Endometrium (tissue), 2 donors: ENCODE measurements around the gene CSF2.
"Not testable (repeated sequence)": the region's sequence is repeated elsewhere in the genome, so short reads cannot be mapped to it uniquely, and the experiment has no call there.

Experiments used
- FAIRE-seq: peaks from 2 replicates; lab custom pipeline; 2012; peaks lifted over from hg19 to GRCh38; lab: Jason Lieb, UNC
- donor health status: control.
- donor health status: control.

CSF2 gene

GRCh38 chr5:132087176-132087575, 13.6 kb downstream of the CSF2 start:
- no peak for FAIRE-seq

DNA sequence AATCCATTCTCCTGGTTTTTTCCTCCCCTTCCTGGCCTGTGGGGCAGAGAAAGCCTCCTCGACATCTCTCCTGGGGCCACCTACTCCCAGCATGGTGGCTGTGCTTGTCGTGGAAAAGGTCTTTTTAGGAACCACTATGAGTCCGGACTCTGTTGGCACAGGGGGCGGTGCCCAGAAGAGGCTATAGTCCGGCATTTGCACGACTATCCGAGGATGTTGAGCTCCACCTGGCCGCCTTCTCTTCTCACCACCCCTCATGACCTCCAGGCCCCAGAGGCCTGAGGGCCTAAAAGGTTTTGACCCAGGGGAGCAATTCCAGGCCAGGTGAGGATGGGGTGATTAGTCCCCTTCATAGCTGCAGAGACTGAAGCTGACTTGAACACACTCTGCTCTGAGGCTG, 14.1 kb downstream of the CSF2 start:
- FAIRE-seq: no peak

DNA sequence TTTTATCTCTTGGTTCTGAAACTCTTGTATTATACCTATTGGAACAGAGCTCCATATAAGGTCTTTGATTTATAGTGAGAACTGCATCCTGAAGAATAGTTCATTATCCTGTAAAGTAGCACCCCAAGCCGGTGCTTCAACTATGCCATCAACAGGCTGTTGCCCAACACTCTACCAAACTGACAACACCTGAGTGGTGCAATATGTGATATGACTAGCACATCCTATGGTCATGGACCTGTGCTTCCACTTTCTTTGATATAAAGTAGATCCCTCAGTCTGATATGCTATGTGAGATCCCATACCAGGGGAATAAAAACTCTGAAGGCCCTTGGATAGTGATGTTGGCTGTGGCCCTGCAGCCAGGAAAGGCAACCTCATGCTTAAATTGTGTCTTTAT, 15.8 kb downstream of the CSF2 start:
- FAIRE-seq: no peak

GRCh38 chr5:132090107-132090506, 16.5 kb downstream of the CSF2 start:
- no peak for FAIRE-seq

- no peak for FAIRE-seq
These were observed 19.7 kb downstream of the CSF2 start for GRCh38 chr5:132093271-132093670.

- no peak for FAIRE-seq
These were observed 20.9 kb downstream of the CSF2 start for GRCh38 chr5:132094393-132095076.

- no peak for FAIRE-seq
These were observed 21.5 kb downstream of the CSF2 start for GRCh38 chr5:132095077-132095410.

GRCh38 chr5:132095424-132095972, 21.9 kb downstream of the CSF2 start:
- FAIRE-seq: no peak

DNA sequence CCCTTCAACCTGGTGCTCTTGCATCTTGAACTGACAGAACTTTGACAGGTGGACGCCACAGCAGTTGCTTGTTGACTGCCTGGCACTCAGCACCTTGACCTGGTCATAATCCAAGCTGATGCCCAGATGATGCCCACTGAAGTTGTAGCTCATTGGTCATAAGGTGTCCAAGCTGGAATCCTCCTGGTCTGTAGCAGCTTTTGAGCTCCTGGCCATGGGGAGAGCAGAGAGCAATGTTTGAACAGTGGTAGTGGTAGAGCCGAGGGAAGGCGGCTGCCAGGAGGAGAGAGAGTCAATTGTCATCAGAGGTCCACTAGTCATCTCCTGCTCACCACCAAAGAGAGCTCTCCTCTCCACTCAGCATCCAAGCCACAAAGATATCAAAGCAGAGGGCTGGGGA, 23.3 kb downstream of the CSF2 start:
- FAIRE-seq: no peak

DNA sequence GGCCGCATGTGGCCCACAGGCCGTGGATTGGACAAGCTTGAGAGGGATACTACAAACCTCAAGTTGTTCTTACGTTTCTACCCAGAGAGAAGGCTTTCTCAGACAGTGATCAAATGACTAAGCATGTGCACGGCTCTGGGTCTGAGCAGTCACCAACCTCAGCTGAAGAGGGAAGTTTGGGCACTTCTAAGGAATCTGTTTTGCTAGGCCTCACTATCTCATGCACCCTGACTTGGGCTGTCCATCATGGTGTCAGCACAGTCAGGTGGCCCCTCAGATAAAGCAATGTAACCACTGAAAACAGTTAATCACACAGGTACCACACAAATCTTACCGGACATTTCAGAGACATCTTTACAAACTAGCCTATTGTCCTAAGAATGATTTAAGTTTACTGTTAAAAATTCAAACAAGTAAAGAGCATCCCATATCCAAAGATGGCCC, 24.6 kb downstream of the CSF2 start:
- FAIRE-seq: no peak

- no peak for FAIRE-seq
These were observed 25.0 kb downstream of the CSF2 start for GRCh38 chr5:132098621-132099020.

- FAIRE-seq: no peak
These were observed 25.6 kb downstream of the CSF2 start for GRCh38 chr5:132099076-132099748.

DNA sequence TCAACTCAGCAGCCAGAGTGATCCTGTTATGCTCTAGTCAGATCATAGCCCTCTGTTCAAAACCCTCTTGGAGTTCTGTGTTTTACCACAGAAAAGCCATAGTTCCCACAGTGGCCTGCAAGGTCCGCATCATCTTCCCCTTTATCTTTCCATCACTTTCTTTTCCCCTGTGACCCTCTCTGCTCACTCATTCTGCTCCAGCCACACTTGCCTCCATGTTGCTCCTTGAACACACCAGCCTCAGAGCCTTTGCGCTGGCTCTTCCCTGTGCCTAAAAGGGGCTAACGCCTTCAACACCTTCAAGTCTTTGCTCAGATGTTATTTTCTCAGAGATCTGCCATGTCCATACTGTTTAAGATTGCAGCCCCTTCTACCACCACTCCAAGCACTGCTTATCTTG, 26.3 kb downstream of the CSF2 start:
- no peak for FAIRE-seq

DNA sequence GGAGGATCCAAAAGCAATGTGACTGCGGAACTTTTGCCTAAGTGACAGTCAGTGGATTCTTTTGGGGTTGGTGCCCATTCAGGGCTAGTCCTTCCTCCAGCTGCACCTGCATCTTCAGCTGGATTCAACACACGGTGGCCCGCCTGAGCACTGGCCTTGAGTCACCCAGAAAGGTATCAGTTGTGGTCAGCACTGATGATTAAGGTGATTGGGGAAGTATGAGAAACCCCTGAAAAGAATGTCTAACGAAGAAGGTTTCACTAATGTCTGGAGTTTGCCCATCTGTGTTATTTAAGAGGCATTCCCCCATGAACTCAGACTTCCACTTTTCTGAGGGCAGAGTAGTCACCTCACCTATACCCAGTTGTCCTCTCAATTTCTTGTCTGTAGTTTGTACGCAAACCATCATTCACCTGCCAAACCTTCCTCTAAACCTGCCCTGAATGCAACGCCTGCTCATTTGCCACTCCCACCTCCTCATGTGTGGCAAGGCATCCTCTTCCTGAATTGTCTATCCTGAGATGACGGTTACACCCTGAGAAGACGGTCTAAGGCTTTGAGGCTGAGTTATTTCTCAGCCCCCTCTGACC, 27.2 kb downstream of the CSF2 start:
- no peak for FAIRE-seq

DNA sequence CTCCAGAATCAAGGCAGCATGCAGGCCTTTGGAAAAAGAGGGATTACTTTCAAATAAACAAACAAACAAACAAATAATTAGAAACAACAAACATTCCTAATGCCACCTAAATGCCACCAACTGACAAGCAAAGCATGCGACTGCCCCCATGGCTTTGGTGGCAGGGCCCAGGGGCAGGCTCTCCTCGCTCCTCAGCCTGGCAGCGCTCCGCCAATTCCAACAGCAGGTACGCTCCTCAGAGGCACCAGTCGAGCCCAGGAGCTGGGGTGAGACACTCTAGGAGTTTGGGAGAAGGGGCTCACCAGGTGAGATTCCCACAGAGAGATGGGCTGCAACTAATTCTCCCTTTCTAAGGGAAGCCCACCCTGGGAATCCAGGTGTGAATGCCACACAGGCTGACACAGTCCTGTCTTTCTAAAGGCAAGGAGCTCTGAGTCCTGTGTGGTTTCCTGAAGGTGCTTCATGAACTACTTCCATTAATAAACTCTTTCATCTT, 27.8 kb downstream of the CSF2 start:
- no peak for FAIRE-seq

- no peak for FAIRE-seq
These were observed 28.6 kb downstream of the CSF2 start for GRCh38 chr5:132102101-132102701.

DNA sequence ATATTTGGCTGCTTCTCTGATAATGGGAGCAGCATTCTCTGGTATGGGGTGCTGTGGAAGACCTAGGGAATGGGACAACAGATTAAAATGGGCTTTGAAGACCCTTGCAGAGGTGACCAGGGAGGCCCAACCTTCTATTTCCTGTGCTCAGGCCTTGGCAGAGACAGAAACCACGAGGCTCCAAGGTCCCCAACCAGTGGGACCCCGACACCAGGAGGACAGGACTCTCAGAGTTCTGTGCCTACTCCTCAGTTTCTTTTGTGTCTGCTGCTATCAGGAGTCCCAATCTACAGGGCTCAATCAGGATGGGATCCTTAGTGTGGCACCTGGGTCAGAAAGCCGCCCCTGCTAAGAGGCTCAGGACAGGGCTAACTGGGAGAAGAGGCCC, 29.3 kb downstream of the CSF2 start:
- FAIRE-seq: no peak

DNA sequence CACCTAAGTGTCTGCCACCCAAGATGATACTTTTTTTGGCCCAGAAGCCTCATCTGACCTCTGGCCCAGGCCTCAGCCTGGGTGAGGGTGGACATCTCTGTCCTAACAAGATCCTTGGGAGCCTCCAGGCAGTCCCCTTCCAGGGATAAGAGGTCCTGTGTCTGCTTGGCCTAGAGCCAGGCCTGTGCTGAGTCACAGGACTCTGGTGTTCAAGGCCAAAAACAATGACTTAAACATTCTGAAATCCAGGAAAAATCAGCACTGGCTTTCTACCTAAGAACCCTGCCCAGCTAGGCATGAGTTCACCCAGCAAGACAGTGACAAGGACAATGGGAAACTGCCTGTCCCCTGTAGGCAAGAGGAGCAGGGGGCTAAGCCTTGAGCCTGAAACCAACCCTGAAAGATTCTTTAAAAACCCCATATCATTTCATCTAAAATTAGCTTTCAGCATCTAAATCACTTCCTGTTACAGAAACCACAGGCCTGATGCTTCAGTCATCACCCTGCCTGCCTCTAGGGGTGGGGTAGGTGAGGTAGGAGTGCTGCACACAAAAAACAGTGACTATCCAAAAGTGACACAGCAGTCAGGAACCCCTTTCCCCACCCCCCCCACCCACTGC, 29.9 kb downstream of the CSF2 start:
- FAIRE-seq: no peak

- FAIRE-seq: no peak
These were observed 30.4 kb downstream of the CSF2 start for GRCh38 chr5:132103969-132104391.

GRCh38 chr5:132104556-132104955, 31.0 kb downstream of the CSF2 start:
- no peak for FAIRE-seq

DNA sequence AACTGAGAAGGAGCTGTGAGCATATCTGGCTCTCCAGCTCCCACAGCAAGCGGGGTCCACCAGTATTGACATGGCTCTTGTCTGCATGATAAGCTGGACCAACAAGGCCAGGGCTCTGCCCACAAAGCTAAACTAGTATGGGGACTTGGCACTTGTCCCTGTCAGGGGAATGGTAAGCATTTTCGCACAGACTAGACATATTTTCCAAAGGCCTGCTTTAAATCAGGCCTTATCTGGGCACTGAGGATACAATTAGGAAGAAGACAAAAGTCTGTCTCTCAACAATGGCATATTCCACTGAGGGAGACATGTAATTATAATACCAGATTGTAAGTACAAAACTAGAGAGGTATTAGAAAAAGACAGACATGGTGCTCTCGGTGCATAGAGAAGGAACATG, 32.1 kb downstream of the CSF2 start:
- FAIRE-seq: no peak

GRCh38 chr5:132108495-132108894, 34.9 kb downstream of the CSF2 start:
- not testable (repeated sequence) for FAIRE-seq
